Measurements from ENCODE around the gene GASK1A.

DNA sequence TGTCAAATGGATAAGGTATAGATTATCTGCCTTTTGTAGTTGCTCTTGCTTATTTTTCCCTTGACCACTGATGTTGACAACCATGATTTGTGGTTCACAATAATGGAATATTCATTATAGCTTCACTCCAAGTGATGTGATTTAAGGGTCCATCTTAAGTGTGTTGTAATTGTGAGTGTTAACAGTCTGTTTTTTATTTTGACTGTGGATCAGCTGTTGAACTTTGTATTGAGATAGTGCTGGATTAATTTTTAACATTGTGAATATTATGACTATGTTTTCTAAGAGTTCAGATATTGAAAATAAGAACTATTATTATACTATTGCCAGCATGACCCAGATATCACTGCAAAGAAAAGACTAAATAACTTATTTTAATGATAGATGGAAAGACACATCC is 8.6 kb upstream of the GASK1A start:
- TF ChIP-seq, protein P1, sequence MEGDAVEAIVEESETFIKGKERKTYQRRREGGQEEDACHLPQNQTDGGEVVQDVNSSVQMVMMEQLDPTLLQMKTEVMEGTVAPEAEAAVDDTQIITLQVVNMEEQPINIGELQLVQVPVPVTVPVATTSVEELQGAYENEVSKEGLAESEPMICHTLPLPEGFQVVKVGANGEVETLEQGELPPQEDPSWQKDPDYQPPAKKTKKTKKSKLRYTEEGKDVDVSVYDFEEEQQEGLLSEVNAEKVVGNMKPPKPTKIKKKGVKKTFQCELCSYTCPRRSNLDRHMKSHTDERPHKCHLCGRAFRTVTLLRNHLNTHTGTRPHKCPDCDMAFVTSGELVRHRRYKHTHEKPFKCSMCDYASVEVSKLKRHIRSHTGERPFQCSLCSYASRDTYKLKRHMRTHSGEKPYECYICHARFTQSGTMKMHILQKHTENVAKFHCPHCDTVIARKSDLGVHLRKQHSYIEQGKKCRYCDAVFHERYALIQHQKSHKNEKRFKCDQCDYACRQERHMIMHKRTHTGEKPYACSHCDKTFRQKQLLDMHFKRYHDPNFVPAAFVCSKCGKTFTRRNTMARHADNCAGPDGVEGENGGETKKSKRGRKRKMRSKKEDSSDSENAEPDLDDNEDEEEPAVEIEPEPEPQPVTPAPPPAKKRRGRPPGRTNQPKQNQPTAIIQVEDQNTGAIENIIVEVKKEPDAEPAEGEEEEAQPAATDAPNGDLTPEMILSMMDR (IDR thresholded peaks at IDR 0.05) = no peak
- TF ChIP-seq POLR2A (IDR thresholded peaks at IDR 0.05) (no peak), POLR2AphosphoS5 (IDR thresholded peaks at IDR 0.05; ENCODE audit: insufficient read depth in 1 of 2, low read depth in 1 of 2) (no peak)

All from vagina (tissue), 2 donors.